Heart left ventricle (tissue), 13 donors: ENCODE data around the gene KRTAP10-4.

Source experiments
- CTCF ChIP-seq, 12 donors: fragments of 200-600 bp; sonication (generic) in 4 of 12; IDR thresholded peaks; one replicate each; pipeline versions ENCODE4 v1.5.0 to v1.8.0; 2018 to 2022; ENCODE audit warnings: antibody characterized with exemption in 12 of 12, mild to moderate bottlenecking in 5 of 12
- POLR2A ChIP-seq, 2 donors: fragments of 450-650 bp; IDR thresholded peaks; one replicate each; pipeline ENCODE4 v1.6.1; 2017; ENCODE audit warnings: antibody characterized with exemption in 2 of 2, mild to moderate bottlenecking in 2 of 2, moderate library complexity in 2 of 2
- donor health status: ischemic (EF 13 %, LVEDD 7.1; RV severe dilation, severe dysfunction).
- donor health status: DM: no; HTN: yes; CAD: no.
- donor health status: DM: no; HTN: no; CAD: no.
- donor health status: ischemic (EF 25% LVEDD 6.9; RV normal size, moderate dysfunction).
- donor health status: ischemic (EF 25% LVEDD 5.7; RV mildly dilated, moderate dysfunction).
- donor health status: ischemic (EF 35%, LVEDD 5.7; RV mildly dilated, moderate dysfunction).
- donor health status: nonischemic (EF 11% LVEDD 7.7; RV severe dilation, severe dysfunction).
- donor health status: DM: yes; HTN: yes; CAD: no.
- donor health status: PGD.
- donor health status: ischemic (EF 29% LVEDD 5.4; RV normal size, mild dysfunction).
- donor health status: nonischemic (EF 23%, LVEDD 6.1; RV moderate dilation, normal function).

DNA sequence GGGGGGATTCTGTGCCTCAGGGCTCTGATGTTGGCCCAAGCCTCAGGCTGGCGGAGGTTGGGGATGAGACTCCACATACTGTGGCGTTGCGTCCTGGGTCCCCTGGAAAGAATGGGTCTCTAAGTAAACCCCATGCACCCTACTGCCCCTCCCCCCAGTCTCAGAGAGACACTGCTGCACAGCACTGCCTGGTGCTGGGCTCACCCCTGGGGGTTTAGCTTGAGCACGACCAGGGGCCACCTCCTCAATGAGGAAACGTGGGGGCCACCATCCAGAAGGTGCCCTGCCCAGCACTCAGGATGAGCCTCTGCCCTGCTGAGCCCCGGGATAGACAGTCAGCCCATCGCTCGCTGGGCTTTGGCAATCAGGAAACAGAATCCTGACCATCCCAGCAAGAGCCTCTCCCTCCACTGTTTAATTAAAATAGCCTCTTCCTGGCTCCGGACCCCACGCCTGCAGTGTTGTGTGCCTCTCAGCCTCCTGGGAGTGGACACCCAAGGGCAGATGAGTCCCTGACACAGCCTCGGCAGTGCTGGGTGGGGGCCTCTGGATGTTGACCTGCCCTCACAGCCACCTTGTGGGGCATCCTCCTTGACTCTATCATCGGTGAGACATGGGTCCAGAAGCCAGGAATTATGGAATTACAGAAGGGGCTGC, 3.5 kb upstream of the KRTAP10-4 start:
- TF ChIP-seq CTCF (IDR thresholded peaks at IDR 0.05) (no peak), POLR2A (IDR thresholded peaks at IDR 0.05) (no peak)
